Fibroblast of villous mesenchyme (primary cell): Measurements from ENCODE around the gene LEP. TPM values are rescaled to one million over a fixed set of nuclear protein-coding genes. Genes with fewer than 3 reads are reported as not detected.

Experiments used
- DNase-seq: peaks from one replicate; pipeline ENCODE4 v3.0.0-alpha.2; 2010; ENCODE audit warnings: low read depth
- H3K4me3 ChIP-seq: 2 replicates; pipeline ENCODE4 v1.5.1; 2011; ENCODE audit warnings: low read depth, mild to moderate bottlenecking, low read length
- CTCF ChIP-seq: IDR thresholded peaks from 2 replicates; pipeline ENCODE4 v1.5.1; 2012; ENCODE audit warnings: low read depth, mild to moderate bottlenecking, low read length; ENCODE audit not compliant: insufficient read depth
- total RNA-seq: library from RNA; depleted of rRNA; stranded (reverse); fragments of >200 nt; gene quantifications from 2 replicates; pipeline ENCODE4 v1.2.3, GENCODE V29; 2012

Gene LEP
- not detected in 2 replicates for total RNA-seq

DNA sequence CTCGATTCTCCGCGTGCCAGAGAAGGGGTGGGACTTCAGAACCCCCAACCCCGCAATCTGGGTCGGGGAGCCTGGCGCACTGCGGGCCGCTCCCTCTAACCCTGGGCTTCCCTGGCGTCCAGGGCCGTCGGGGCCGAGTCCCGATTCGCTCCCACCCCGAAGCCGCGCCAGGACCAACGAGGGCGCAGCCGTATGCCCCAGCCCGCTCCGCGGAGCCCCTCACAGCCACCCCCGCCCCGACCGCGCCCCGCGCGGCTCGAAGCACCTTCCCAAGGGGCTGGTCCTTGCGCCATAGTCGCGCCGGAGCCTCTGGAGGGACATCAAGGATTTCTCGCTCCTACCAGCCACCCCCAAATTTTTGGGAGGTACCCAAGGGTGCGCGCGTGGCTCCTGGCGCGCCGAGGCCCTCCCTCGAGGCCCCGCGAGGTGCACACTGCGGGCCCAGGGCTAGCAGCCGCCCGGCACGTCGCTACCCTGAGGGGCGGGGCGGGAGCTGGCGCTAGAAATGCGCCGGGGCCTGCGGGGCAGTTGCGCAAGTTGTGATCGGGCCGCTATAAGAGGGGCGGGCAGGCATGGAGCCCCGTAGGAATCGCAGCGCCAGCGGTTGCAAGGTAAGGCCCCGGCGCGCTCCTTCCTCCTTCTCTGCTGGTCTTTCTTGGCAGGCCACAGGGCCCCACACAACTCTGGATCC, at the start of gene LEP:
Gene LEP (plus strand): TSS at position 583 of the 691 bp plus-strand sequence. CDS start 10,741 bp downstream, outside the sequence.
- H3K4me3 ChIP-seq: no peak within 1 kb of the TSS
- no peak for TF ChIP-seq CTCF

GRCh38 chr7:128192497-128193142, 48.5 kb upstream of the LEP start:
- no peak overlapping the region for H3K4me3 ChIP-seq
- no peak for DNase-seq
- no peak for TF ChIP-seq CTCF

More for the DNA sequence above, at the start of gene LEP:
- DNase-seq: no peak

GRCh38 chr7:128194533-128195282, 46.4 kb upstream of the LEP start:
- H3K4me3 ChIP-seq: no peak overlapping the region
- TF ChIP-seq CTCF: no peak
- DNase-seq: no peak

DNA sequence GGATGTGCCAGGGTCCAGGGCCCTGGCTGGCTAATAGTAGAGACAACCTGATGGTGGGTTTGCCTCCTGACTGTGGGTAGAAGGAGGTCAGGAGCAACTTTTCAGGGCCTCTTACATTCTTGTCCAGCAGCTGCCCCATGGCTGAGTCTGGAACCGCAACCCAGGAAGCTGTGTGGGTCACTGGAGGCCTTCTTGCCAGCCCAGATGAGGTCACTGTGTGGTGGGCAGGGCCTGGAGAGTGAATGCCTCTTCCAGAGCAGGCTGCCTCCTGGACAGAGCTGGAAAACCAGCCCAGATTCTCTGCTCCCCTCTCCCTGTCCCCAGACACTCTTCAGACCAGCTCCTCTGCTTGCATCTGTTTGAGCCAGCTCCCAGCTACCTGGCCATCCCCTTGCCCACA, 43.5 kb upstream of the LEP start:
- DNase-seq: no peak

DNA sequence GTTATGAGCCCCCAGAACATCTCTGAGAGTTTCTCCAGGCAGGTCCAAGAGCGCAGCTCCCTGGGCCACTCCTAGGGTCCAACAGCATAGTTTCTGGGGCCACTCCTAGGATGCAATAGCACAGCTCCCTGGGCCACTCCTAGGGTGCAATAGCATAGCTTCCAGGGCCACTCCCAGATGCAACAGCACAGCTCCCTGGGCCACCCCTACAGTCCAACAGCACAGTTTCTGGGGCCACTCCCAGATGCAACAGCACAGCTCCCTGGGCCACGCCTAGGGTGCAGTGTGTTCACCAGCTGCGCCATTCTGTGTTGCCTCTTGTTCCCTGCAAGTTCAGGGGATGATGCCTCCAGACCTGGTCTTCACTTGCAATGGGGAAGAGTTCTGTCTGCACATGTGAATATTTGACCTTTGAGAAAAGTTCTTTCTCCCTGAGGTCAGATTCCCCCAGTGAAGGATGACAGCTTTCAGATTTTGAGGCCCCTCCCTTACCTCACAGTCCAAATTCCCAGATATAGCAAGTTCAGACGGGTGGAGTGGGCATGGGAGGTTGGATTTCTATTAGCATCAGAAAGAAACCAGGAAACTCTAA, 43.0 kb upstream of the LEP start:
- no peak for TF ChIP-seq CTCF
- no peak overlapping the region for H3K4me3 ChIP-seq
- DNase-seq: no peak

More for the DNA sequence above, 43.5 kb upstream of the LEP start:
- no peak overlapping the region for H3K4me3 ChIP-seq
- TF ChIP-seq CTCF: no peak

DNA sequence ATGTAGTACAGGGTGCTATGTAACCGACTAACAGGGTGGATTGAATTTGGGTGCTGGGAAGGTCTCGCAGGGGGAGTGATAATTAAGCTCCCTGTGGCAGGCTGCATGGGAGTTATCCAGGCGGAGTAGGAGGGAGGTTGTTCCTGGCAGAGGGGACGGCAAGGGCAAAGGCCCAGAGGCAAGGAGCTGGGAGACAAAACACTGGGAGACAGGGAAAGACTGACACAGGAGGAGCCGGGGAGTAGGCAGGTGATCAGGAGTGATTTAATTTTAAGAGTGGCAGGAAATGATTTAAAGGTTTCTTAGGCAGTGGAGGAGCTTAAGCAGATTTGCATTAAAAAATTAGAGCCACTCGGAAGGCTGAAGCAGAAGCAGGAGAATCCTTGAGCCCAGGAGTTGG, 40.7 kb upstream of the LEP start:
- no peak for TF ChIP-seq CTCF
- no peak overlapping the region for H3K4me3 ChIP-seq
- DNase-seq: no peak
